SIG-M5 treated with dmso at 0.1 percent for 504 hours (cell line): ENCODE data around the gene SEC14L1.

ENCODE experiments used
- DNase-seq: peaks from one replicate; lab custom pipeline; 2025; ENCODE audit not compliant: unreplicated experiment; lab: John Stamatoyannopoulos, UW

The SEC14L1 gene

GRCh38 chr17:77160875-77161530 is 20.2 kb downstream of the SEC14L1 start:
- DNase-seq, result no peak

GRCh38 chr17:77161953-77162352 is 21.2 kb downstream of the SEC14L1 start:
- no peak for DNase-seq

DNA sequence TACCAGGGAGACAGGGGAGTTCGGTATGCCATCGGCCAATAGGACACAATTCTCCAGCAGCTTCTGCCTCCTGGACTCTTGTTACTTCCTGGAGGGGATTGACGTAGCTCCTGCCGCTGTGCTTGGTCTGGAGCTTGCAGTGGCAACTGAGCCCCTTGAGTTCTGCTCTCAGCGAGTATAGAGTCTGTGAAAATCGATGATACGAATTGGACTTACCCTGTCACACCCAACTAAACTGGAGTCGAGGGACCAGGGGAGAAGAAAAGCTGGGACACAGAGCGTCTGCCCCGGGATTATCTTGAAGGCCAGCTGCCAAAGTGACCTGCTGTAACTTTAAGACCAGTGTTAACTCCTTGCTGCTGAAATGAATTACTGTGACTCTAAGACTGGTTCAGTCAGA is 22.2 kb downstream of the SEC14L1 start:
- no peak for DNase-seq

DNA sequence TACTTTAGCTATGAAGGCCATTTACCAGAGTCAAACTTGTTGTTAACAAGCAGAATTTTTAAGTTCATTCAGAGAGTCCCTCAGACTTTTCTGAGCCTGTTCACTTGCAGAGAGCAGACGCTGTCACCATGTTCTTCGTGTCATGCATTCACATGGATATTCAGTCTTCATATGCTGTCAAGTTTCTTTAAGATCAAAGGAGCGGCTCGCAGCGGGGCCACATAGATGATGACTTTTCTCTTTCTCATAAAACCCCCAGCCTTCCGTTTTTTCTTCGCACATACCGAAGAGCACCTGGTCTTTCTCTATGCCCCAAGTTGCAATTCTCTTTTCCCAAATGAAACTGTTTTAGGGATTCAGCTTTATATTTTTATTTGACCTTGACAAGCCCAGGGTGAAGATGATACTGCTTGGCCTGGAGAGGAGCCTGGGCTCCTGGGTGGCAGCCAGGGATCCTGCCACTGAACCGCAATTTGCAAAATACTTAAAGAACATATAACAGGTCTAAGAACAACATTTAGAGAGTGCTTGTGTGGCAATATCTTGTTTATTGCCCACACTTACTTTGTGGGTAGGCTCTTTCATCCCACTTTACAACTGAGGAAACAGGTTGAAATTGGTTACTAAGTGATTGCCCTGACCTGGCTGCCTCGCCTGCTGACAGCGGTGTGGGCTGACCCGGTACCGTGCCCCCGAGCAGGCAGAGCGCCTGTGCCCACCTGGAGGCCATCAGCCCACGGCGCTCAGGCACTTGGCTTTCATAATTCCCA is 22.9 kb downstream of the SEC14L1 start:
- DNase-seq, result no peak

DNA sequence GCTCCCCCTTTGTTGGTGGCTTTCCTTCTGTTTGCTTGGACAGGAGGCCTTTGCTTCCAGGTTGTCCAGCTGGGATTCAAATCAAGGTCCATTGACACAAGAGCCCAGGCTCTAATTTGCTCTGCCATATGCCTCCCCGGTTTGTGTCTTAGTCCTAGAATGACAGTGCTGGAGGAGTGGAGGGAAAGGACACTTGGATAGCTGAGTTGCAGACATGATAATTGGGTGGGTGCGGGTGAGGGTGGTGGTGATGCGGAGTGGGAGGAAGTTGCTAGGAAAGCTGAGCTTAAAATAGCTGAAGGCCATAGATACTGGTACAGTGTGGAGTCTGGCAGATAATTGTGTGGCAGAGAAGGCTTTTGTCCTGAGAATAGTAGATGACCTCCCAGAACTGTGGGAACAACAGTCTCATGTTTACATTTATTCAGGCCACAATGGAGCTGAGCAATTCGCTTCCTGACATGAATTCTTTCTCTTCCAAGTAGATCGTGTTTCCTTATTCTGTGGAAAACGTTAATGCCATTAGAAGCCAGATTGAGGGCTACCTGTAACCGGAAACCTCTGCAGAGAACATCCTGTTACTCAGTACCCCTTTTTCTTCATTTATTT is 23.8 kb downstream of the SEC14L1 start:
- DNase-seq, result no peak

DNA sequence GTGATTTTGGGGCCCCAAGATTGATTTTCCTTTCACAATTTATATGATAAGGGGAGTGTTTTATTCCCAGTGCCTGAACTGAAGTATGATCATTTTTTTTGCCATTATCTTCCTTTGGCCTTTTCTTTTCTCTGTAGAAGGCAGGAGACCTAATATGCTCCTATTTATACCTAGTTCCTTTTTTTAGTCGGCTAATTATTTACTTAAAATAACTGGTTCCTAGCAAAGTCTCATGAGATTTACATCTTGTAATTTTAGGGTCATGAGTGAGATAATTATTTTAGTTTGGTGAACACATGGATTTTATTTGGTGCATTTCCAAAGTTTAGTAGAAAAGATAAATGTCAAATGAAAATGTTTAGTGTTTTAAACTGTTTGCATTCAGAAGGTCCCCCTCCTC is 24.8 kb downstream of the SEC14L1 start:
- no peak for DNase-seq

DNA sequence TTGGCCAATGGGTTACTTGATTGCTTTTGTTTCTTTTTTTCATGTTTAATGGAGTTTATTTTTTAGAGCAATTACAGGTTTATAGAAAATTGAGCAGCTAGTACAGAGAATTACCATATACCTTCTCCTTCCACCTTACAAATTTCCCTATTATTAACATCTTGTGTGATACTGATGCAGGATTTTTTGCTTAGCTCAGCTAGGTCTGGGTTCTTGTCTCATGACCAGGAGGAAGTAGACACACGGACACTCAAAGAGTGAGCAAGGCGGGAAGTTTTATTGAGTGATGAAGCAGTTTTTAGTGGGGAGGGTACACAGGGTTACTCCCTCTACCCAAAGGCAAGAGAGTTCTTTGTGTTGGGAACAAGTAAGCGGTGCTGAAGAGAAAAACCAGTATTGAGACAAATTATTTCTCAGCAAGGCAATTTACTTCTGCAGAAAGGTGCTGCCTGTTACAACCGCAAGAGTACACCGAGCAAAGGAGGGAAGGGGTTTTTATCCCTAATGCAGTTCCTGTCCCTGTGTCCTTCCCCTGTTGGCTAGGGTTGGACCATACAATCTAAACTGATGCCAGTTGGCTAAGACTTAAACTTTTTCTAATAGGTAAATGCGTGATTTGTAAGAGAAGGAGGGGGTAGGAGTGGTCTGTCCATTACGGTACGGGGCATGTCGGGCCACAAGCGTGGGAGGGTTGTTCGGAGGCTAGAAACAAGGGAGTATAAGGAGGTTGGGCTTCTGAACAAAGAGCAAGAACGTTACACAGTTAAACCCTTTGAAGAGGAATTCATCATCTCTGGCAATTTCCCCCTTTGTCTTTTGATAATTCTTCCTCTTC is 26.9 kb downstream of the SEC14L1 start:
- DNase-seq, result no peak

DNA sequence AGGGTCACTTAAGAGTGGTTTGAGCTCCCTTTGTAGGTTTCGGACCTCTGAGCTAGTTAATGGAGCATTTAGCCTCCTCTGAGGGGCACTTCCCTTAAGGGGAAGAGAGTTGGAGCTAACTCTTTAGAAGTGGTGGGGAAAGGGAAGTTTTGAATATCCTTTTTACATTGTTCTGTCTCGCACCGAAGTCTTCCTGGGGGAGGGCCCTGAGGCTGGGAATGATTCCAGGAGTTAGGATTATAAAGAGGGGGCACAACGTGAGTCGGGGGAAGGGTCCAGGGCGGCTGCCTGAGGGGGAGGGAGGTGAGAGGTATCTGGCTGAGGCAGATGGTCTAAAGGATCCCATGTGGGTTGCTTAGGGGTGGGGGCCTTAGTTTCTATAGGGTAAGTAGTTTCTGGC is 32.3 kb downstream of the SEC14L1 start:
- DNase-seq, result no peak

- DNase-seq, result no peak
Measured at GRCh38 chr17:77174928-77175661, 34.3 kb downstream of the SEC14L1 start.

DNA sequence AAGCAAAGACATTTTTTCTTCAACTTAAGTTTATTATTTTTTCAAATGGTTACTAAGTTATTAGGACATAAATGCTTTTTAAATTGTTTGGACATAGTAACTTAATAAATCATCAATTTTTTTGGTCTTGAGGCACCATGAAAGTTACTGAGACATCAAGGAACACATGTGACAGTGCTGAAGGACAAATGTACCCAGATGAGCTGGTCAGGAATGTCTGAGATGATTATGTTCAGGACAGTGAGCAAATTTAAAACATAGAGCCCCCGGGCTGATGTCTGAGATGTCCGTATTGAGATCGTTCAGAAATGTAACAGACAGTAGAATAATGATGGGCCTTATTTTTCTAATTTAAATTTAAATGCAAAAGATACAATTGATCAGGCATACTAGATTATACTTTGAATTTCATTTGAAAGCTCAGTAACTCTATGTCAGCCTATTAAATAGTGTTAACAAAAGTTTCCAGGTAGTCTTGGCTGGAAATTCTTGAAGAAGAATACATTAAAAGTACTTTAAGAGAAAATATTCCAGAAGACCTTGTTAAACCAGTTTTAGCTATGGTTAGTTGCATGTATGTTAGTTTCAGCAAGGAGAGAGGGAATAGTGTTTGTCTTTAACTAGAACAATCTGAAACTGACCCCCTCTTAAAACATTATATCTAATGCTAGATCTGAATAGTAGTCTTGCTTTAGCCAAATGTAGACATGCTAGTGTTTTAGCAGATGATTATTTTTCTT is 36.4 kb downstream of the SEC14L1 start:
- DNase-seq, result no peak

DNA sequence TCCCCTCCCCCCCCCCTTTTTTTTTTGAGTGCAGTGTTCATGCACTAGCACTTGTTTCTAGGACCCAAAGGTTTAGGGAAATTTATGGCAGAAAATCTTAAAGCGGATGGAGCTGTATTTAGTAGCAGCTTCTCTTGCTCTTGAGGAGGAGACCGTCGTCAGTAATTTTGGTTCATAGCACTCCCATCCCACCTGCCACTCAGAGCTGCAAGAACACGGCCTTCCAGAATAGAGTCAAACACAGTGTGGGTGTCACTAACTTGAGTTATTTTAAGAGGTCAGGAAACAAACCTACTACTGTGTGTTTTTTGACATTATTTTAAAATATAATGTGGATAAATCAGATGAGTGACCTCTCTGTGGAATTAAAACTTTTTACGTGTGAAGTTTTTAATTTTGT is 37.3 kb downstream of the SEC14L1 start:
- DNase-seq, result no peak

DNA sequence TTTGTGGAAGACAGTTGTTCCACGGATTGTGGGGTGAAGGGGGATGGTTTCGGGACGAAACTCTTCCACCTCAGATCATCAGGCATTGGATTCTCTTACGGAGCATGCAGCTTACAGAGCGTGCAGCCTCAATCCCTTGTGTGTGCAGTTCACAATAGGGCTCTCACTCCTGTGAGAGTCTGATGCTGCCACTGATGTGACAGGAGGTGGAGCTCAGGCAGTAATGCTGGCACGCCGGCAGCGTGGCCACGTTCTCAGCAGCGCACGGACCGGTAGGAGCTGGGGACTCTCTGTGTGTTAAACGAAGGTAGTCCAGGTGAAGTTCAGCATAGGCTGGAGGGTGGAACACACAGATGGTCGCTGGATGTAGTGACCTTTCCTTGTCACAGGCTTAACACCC is 37.8 kb downstream of the SEC14L1 start:
- DNase-seq, result no peak

DNA sequence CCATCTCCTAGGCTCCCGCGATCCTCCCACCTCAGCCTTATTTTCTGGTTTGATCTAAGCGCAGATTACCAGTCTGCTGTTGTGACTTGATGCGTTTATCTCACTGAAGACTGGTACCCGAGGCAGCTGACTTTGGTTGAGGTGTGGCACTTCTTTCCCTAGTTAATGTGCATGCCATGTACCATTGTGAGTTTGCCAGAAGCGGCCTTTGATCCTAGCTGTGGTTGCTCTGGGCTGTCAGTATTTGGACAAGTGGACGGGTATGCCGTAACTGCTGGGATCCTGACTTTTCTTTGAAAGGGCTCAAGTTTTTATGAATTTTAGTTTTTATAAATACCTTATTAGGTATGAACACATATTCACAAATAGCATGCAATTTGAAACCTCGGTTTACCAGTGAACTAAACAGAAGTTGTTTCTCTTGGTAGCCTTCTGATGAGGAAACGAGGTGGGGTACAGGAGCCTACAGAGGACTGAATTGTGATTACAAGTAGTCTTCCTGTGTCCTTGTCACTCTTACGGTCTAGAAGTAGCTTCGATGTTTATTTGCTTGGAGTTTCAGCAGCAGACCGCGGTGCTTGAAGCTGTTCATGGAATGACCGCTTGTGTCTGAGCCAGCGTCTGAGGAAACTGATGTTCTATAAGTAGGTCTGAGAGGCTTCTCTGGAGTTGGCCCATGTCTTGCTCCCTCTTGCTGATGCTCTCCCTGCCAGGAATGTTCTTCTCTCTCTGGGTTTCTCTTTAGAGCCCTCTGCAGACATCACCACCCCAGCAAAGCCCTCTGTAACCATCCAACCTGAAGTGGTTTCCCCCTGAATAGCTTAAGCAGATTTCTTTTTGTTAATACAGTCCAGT is 40.0 kb downstream of the SEC14L1 start:
- no peak for DNase-seq

DNA sequence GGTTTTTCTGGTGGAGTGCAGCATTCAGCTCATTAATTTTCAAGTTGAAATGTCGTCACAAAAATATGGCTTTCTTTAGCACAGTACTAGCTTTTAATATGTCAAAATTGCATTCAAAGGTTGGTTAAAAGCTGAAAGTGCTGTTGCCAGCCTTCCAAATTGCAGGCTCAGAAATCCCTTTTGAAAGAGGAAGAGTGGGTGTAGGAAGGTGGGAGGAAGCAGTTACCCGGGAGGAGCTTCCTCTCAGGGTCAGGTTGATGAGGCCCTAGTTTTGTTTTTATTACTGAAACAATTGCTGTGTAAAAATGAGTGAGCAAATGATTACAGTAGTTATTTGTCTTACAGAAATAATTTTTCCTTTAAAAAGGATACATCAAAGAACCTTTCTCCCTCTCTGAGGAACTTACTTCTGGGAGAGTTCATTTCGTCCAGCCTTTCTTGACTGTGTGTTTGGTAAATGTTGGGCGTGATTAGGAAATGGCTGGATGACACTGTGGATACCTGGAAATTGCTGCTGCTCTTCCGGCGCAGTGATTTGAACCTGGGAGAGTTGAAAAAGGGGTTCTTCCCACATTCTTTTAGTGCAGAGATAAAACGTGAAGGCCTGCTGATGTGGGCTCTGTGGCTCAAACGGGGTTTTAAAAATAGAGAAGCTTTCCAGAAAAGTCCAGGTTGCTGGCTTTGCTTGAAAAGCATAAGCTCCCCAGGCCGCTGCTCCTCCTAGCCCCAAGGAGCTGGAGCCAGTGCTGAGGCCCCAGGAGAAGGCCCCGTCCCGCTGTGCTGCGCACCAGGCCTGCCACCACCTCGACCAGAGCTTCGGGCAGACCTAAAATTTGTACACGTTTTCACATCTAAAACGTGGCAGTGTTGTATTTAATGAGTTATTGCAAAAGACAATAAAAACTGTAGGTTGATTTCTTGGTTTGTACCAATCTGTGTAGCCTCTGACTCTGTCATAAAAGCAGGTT is 41.7 kb downstream of the SEC14L1 start:
- DNase-seq, result peak; percentile 58

GRCh38 chr17:77184474-77184873 is 43.7 kb downstream of the SEC14L1 start:
- DNase-seq, result no peak

DNA sequence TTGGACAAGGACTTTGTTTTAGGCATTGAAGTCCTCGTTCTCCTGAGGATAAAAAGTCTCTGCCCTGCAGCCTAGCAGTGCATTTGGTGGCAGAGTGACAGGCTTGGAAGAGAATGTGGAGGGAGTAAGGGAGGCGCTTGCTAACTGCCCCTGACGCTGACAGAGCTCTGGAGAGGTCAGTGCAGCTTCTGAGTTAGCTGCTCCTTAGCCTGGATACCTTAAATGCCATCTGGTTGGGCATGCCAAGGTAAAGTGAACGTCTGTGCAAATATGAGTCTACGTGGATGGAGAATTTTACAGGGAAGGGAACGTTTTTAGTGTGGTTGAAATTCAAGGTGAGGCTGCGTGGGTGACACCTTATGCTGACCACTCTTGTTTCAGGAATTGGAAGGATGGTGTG is 44.4 kb downstream of the SEC14L1 start:
- DNase-seq, result no peak

- no peak for DNase-seq
Measured at GRCh38 chr17:77186141-77186604, 45.4 kb downstream of the SEC14L1 start.
